CD4-positive, alpha-beta T cell treated with Interleukin-6 for 4 hours (primary cell): ENCODE results near the gene ITGA7.

Experiments used
- DNase-seq: peaks from one replicate; pipeline ENCODE4 v3.0.0-alpha.2; 2020; ENCODE audit warnings: mixed read lengths

ITGA7 gene

DNA sequence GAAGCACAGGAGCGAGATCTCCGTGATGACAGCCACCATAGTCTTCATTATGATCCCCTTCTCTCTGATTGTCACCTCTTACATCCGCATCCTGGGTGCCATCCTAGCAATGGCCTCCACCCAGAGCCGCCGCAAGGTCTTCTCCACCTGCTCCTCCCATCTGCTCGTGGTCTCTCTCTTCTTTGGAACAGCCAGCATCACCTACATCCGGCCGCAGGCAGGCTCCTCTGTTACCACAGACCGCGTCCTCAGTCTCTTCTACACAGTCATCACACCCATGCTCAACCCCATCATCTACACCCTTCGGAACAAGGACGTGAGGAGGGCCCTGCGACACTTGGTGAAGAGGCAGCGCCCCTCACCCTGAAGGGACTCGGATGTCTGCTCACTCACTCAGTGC lies 70.2 kb downstream of the ITGA7 start:
- DNase-seq, result peak; percentile 37

DNA sequence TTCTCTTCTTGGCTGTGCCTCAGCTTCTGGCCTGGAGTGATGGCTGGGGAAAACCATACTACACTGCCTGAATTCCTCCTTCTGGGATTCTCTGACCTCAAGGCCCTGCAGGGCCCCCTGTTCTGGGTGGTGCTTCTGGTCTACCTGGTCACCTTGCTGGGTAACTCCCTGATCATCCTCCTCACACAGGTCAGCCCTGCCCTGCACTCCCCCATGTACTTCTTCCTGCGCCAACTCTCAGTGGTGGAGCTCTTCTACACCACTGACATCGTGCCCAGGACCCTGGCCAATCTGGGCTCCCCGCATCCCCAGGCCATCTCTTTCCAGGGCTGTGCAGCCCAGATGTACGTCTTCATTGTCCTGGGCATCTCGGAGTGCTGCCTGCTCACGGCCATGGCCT lies 70.9 kb downstream of the ITGA7 start, which contains the start of gene OR10P1:
Gene OR10P1 (plus strand): TSS at position 40 of the 400 bp plus-strand sequence. CDS start 0 bp downstream, at position 40.
- DNase-seq, result no peak

DNA sequence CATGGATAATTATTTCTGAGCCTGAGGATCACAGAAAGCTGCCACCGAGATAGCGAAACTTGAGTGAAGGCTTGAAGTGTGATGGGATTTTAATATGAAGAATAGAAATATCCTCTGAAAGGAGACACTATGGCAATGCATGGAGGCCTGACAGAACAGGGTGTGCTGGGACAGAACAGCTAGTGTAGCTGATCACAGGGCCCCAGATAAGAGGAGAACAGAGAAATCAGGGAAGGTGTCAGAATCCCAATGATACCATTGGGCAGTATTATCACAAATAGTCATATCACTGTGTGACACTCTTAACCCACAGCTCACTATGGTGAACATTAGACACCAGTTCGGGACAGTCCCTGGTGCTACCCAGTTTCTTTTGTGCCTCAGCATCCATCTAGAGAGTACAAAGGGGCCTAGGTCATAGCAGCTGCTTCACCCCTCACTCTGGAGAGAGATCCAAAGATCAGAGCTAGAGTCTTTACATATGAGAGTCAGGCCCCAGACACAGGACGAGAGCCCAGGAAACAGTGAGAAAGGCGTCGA lies 71.5 kb downstream of the ITGA7 start:
- DNase-seq, result no peak
